Omental fat pad (tissue), 4 donors: ENCODE measurements around the gene CBLC. TPM values are rescaled to one million over a fixed set of nuclear protein-coding genes. Genes with fewer than 3 reads are reported as not detected.
A peak's percentile ranks its signal among the peaks of the same experiment; 100 is the strongest.

Experiments
- ATAC-seq: fragments of 150-250 bp; one replicate; pipeline ENCODE4 v1.9.1; 2016; ENCODE audit warnings: mild to moderate bottlenecking, moderate library complexity; ENCODE audit not compliant: low FRiP score
- DNase-seq: peaks from one replicate; pipeline ENCODE4 v3.0.0-alpha.2; 2019; ENCODE audit warnings: low spot score
- CTCF ChIP-seq, 3 donors: fragments of 450-650 bp; IDR thresholded peaks; one replicate each; pipeline ENCODE4 v1.5.1; 2016 to 2017; ENCODE audit warnings: antibody characterized with exemption in 3 of 3, mild to moderate bottlenecking in 3 of 3, moderate library complexity in 2 of 3
- total RNA-seq, 4 donors: library from RNA; depleted of rRNA; stranded (reverse); fragments of >200 nt; gene quantifications; one replicate each; pipeline ENCODE4 v1.1.0, GENCODE V29; 2016

The CBLC gene
- total RNA-seq, 4 donors from 2014 or later, result 0.46 TPM; not detected in 3

GRCh38 chr19:44752123-44752815, 25.4 kb upstream of the CBLC start:
- no peak for DNase-seq
- ATAC-seq, result no peak
- TF ChIP-seq CTCF (IDR thresholded peaks at IDR 0.05), result no peak

GRCh38 chr19:44752816-44753625, 24.7 kb upstream of the CBLC start:
- ATAC-seq (peak; percentile 68), DNase-seq (peak; percentile 72)
- TF ChIP-seq CTCF (IDR thresholded peaks at IDR 0.05), result no peak

- TF ChIP-seq CTCF (IDR thresholded peaks at IDR 0.05), result no peak
- no peak for ATAC-seq
Measured at GRCh38 chr19:44753626-44753931, 24.1 kb upstream of the CBLC start.

GRCh38 chr19:44753932-44754749, 23.5 kb upstream of the CBLC start:
- peak; percentile 88 for DNase-seq
- peak; percentile 53 for ATAC-seq
- no peak for TF ChIP-seq CTCF (IDR thresholded peaks at IDR 0.05)

More at GRCh38 chr19:44753626-44753931, 24.1 kb upstream of the CBLC start:
- DNase-seq, result no peak

GRCh38 chr19:44754750-44755080, 23.0 kb upstream of the CBLC start:
- no peak for DNase-seq
- no peak for ATAC-seq
- no peak for TF ChIP-seq CTCF (IDR thresholded peaks at IDR 0.05)

GRCh38 chr19:44755219-44755618, 22.5 kb upstream of the CBLC start:
- ATAC-seq (no peak), DNase-seq (no peak)
- no peak for TF ChIP-seq CTCF (IDR thresholded peaks at IDR 0.05)
